ENCODE data around the gene SPRR1A.

Gene SPRR1A

GRCh38 chr1:152986578-152986977 lies 2.7 kb downstream of the SPRR1A start:
- TF ChIP-seq ZFX (IDR thresholded peaks at IDR 0.05; ENCODE audit: borderline replicate concordance) (no peak), CTCF (IDR thresholded peaks at IDR 0.05) (no peak)
- H3K27ac ChIP-seq, result no peak overlapping the region

GRCh38 chr1:152993186-152993585 lies 9.3 kb downstream of the SPRR1A start:
- no peak for TF ChIP-seq ZFX (IDR thresholded peaks at IDR 0.05; ENCODE audit: borderline replicate concordance)
- no peak for TF ChIP-seq CTCF (IDR thresholded peaks at IDR 0.05)

GRCh38 chr1:152995842-152996241 lies 12.0 kb downstream of the SPRR1A start:
- no peak overlapping the region for H3K27ac ChIP-seq
- TF ChIP-seq ZFX (IDR thresholded peaks at IDR 0.05; ENCODE audit: borderline replicate concordance) (no peak), CTCF (IDR thresholded peaks at IDR 0.05) (no peak)

More at GRCh38 chr1:152993186-152993585, 9.3 kb downstream of the SPRR1A start:
- H3K27ac ChIP-seq, result no peak overlapping the region

GRCh38 chr1:152996633-152997400 lies 12.9 kb downstream of the SPRR1A start:
- no peak overlapping the region for H3K27ac ChIP-seq
- TF ChIP-seq CTCF (IDR thresholded peaks at IDR 0.05) (no peak), ZFX (IDR thresholded peaks at IDR 0.05; ENCODE audit: borderline replicate concordance) (no peak)

GRCh38 chr1:152997901-152998300 lies 14.0 kb downstream of the SPRR1A start:
- TF ChIP-seq CTCF (IDR thresholded peaks at IDR 0.05), result no peak
- no peak for TF ChIP-seq ZFX (IDR thresholded peaks at IDR 0.05; ENCODE audit: borderline replicate concordance)
- H3K27ac ChIP-seq, result no peak overlapping the region

- TF ChIP-seq CTCF (IDR thresholded peaks at IDR 0.05) (no peak), ZFX (IDR thresholded peaks at IDR 0.05; ENCODE audit: borderline replicate concordance) (no peak)
- no peak overlapping the region for H3K27ac ChIP-seq
Observed at GRCh38 chr1:152998476-152998875, 14.6 kb downstream of the SPRR1A start.

GRCh38 chr1:152999818-153000217 lies 15.9 kb downstream of the SPRR1A start:
- H3K27ac ChIP-seq, result no peak overlapping the region
- TF ChIP-seq ZFX (IDR thresholded peaks at IDR 0.05; ENCODE audit: borderline replicate concordance) (no peak), CTCF (IDR thresholded peaks at IDR 0.05) (no peak)

Data from 22Rv1 (cell line).